SH-SY5Y (cell line): ENCODE data around the gene C19orf81.

Experiments used
- GATA2 ChIP-seq: IDR thresholded peaks from 2 replicates; pipeline ENCODE4 v1.6.1; 2011; ENCODE audit warnings: mild to moderate bottlenecking, low read depth, low read length
- GATA3 ChIP-seq: IDR thresholded peaks from 2 replicates; pipeline ENCODE4 v1.6.1; 2011; ENCODE audit warnings: low read depth, mild to moderate bottlenecking, low read length, moderate library complexity

The C19orf81 gene

GRCh38 chr19:50632151-50632835, 17.0 kb upstream of the C19orf81 start:
- no peak for TF ChIP-seq GATA3
- no peak for TF ChIP-seq GATA2

DNA sequence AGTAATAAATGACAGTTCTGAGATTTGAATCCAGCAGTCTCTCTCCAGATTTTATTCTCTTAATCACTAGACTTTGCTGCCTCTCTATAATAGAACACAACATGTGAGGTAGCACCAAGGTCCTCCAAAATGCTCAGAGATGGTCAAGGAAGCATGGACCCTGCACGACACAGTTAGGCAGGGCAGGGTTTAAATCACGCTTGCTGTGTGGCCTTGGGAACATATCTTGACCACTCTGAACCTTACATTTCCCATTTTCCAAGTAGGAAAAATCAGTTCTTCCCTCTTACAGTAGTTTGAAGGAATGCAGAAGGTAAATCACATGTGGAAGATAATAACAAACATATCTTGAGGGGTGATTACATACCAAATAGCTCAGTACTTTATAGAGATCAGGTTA, 15.9 kb upstream of the C19orf81 start:
- TF ChIP-seq GATA2, result no peak
- no peak for TF ChIP-seq GATA3

DNA sequence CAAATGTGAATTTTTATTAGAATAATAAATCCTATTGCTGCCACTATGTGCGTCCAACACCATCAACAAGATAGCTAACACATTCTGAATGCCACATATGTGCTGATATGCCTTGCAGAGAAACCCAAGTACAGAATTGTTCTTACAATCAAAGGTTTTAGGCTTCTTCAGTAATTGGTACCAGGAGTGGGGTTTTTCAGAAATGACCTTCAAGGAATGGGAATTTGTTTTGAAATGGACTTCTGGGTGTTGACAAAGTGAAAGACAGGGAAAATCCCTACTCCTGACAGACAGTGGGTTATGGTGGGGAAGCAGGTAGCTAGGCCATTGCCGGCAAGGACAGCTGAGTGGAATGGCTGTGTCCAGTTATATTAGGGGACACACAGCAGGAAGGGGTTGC, 15.3 kb upstream of the C19orf81 start:
- TF ChIP-seq GATA3 (no peak), GATA2 (no peak)

- no peak for TF ChIP-seq GATA2
- no peak for TF ChIP-seq GATA3
Observed at GRCh38 chr19:50636317-50637085, 12.7 kb upstream of the C19orf81 start.

DNA sequence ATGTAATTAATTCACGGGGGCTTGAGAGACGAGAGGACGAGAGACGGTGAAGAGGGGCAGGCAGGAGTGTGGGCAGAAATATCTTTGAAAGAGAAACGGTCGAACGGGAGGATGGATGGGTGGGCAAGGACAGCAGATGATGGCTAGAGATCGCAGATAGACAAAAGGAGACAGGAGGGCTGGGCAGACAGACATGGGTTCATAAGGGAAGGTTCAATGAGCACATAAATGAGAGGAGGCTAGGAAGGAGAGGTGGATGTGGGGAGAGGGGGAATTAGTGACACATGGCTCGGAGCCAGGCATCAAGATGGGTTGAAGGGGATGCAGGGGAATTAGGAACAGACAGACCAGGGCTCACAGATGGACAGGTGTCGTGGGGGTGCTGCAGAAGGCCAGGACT, 10.6 kb upstream of the C19orf81 start:
- TF ChIP-seq GATA3 (no peak), GATA2 (no peak)

DNA sequence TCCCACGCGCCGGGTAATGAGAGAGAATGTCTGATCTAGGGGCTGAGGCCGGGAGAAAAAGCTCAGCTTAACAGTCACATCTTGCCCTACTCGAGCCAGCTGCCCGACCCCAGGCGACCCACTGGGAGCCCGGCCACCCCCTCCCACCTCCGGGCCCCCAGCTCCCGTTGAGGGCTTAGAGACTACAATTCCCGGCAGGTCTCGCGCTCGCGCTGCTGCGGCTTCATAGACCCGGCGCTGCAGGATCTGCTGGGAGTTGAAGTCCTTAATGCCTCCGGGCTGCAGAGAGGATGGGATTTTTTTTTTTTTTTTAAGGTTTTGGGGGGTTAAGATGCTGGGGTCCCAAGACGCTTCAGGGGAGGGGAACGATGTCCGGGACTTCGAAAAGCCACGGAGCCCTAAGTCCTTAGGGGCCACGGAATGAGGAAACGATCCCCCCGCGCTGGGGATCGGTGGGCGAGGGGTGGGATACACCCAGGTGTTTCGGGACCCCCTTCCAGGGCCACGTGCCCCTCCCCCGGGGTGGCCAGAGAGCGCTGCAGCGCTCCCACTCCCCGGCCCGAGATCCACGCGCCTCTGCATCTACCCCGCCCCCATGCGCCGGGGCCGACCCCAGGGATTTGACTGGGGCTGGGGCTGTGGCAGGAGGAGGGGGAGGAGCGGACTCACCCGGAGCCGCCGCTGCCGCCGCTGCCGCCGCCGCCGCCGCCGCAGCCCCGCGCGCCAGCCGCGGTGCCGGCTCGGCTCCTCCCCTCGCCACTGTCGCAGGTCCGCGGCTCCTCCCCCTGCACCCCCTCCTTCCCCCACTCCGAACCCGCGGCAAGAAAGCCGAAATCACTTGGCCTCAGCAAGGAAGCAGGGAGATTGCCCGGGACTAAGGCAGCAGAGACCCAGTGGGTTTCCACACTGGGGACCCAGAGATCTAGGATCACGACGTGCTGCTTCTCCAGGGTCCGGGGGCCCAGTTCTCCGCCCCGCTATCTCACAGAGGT, 9.8 kb upstream of the C19orf81 start, which contains the start of gene SYT3:
TSS of gene SYT3 (minus strand) at position 761 of the 992 bp plus-strand sequence. CDS start 2,470 bp downstream, outside the sequence.
- TF ChIP-seq GATA2, result no peak
- TF ChIP-seq GATA3, result no peak

DNA sequence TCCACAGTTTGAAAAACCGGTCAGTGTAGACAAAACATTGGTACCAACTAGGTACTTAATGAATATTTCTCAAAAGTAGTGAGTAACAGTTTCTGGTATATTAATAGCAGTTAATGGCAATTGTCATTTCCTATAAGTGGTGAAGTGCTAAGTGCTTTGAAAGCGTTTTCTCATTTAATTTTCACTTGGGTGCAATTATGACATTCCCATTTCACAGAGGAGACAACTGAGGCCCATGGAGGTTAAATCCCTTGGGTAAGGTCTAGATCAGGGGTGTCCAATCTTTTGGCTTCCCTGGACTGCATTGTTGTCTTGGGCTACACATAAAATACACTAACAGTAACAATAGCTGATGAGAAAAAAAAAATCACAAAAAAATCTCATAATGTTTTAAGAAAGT, 8.9 kb upstream of the C19orf81 start:
- TF ChIP-seq GATA3 (no peak), GATA2 (no peak)

DNA sequence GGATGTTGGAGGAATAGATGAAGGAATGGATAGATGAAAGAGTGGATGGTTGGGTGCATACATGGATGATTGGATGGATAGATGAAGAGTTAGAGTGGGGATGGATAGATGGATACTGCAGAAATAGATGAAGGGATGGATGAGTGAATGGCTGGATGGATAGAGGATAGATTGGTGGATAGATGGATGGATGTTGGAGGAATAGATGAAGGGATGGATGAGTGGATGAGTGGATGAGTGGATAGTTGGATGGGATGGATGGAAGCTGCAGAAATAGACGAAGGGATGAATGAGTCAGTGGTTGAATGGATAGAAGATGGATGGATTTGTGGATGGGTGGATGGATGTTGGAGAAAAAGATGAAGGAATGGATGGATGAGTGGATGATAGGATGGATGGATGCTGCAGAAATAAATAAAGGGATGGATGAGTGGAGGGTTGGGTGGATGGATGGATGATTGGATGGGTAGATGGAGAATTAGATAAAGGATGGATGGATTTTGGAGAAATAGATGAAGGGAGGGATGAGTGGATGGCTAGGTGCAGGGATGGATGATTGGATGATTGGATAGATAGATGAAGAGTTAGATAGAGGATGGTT, 4.8 kb upstream of the C19orf81 start:
- TF ChIP-seq GATA3 (no peak), GATA2 (no peak)

DNA sequence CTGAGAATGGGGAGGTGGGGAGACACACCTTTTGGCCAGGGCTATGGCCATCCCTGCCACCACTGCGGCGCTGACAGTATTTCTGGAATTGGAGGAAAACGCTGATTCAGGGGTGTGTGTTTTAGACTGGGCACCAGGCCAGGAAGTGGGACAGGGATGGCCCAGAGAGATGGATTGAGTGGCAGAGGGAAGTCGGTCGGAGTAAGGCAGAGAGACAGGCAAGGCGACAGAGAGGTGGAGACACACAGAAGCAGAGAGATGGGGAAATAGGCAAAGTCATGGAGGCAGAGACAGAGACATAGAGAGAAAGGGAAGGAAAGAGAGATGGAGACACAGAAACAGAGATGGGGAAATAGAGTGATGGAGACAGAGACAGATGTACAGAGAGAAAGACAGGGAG, 4.1 kb upstream of the C19orf81 start:
- TF ChIP-seq GATA3 (no peak), GATA2 (no peak)

- TF ChIP-seq GATA2, result no peak
- no peak for TF ChIP-seq GATA3
Observed at GRCh38 chr19:50646074-50646807, 3.0 kb upstream of the C19orf81 start.

DNA sequence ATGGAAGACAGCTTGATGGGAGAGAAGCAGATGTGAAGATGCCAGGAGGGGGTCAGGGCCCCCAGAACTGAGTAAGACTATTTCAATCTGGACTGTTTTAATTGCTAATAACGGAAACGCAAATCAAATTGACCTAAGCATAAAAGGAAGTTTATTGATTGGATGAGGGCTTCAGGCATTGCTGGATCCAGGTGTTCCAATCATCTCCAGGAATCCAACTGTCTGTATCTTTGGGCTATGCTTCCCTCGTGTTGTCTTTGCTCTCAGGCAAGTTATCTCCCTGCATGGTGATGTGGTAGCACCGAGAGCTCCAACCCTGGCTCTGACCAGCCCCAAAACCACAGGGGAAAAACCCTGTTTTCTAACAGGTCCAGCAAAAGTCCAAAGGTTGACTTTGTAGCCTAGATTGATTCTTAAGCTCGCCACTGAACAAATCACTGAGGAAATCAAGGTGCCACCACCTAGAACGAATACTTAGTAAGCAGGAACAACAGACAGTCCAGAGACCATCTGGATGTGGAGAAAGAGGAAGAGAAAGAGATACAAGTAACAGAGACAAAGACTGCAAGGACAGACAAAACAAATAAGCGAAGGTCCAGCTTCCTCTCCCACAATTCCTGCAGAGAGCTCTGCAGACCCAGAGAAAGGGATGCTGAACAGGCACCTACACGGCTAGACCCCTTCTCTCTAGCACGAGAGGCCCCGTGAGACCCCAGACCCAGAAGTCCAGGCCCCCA, 1.2 kb upstream of the C19orf81 start:
- TF ChIP-seq GATA3, result no peak
- TF ChIP-seq GATA2, result no peak

DNA sequence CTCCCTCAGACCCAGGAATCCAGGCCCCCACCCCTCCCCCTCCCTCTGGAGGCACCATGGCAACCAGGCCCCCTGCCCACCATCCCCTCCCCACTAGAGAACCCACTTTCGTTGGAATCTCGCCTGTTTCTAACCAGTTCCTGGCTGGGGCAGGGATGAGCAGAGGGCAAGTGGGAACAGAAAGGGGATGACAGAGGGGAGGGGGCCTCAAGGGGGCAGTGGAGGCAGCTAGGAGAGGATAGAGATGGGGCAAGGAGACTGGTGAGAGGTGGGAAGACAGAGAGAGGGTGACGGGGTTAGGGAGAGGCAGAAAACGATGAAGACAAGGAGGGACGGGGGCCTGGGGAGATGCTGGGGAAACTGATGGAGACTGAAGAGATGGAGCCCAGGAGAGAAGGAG, 586 bp upstream of the C19orf81 start:
- TF ChIP-seq GATA3 (no peak), GATA2 (no peak)

- TF ChIP-seq GATA2 (no peak), GATA3 (no peak)
Observed at GRCh38 chr19:50651174-50651573, 1.9 kb downstream of the C19orf81 start.
